Stimulated activated naive CD8-positive, alpha-beta T cell treated with anti-CD3 and anti-CD28 coated beads, Interleukin-15, Interleukin-2, amounts not matched to agents 100 ng/mL and 50 ng/mL, for 24 hours (primary cell): ENCODE measurements around the gene TBC1D21.

Source experiments
- H3K27ac Mint-ChIP-seq: one replicate; pipeline ENCODE4 v1.8.0; 2021; ENCODE audit warnings: mild to moderate bottlenecking, mixed read lengths
- H3K27me3 Mint-ChIP-seq: one replicate; pipeline ENCODE4 v1.8.0; 2021; ENCODE audit warnings: mixed read lengths
- H3K36me3 Mint-ChIP-seq: one replicate; pipeline ENCODE4 v1.8.0; 2021; ENCODE audit warnings: low read depth, mixed read lengths
- H3K4me1 Mint-ChIP-seq: one replicate; pipeline ENCODE4 v1.8.0; 2021; ENCODE audit warnings: low read depth, mixed read lengths
- H3K4me3 Mint-ChIP-seq: one replicate; pipeline ENCODE4 v1.8.0; 2021; ENCODE audit warnings: mild to moderate bottlenecking, mixed read lengths
- H3K9me3 Mint-ChIP-seq: one replicate; pipeline ENCODE4 v1.8.0; 2021; ENCODE audit warnings: mixed read lengths

TBC1D21 gene

DNA sequence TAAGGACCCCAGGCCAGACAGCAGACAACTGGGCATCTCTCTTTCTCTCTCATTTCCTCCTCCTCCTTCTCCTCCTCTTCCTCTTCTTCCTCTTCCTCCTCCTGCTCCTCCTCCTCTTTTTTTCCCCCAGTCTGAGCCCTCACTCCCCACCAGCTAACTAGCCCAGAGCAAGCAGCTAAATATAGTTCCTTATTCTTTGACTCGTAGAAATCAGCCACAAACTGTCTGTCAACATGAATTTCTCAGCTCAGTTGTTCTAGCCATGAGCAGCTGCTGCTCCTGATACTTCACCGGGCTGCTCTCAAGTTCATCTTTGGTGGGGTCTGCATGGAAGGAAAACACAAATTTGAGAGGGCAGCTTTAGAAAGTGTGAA lies 33.7 kb downstream of the TBC1D21 start:
- Mint-ChIP-seq H3K4me3 (no peak overlapping the region), H3K27me3 (no peaks in the 10 kb centered on the region), H3K9me3 (no peaks in the 10 kb centered on the region), H3K36me3 (no peaks in the 10 kb centered on the region), H3K27ac (no peak overlapping the region), H3K4me1 (no peaks in the 10 kb centered on the region)

DNA sequence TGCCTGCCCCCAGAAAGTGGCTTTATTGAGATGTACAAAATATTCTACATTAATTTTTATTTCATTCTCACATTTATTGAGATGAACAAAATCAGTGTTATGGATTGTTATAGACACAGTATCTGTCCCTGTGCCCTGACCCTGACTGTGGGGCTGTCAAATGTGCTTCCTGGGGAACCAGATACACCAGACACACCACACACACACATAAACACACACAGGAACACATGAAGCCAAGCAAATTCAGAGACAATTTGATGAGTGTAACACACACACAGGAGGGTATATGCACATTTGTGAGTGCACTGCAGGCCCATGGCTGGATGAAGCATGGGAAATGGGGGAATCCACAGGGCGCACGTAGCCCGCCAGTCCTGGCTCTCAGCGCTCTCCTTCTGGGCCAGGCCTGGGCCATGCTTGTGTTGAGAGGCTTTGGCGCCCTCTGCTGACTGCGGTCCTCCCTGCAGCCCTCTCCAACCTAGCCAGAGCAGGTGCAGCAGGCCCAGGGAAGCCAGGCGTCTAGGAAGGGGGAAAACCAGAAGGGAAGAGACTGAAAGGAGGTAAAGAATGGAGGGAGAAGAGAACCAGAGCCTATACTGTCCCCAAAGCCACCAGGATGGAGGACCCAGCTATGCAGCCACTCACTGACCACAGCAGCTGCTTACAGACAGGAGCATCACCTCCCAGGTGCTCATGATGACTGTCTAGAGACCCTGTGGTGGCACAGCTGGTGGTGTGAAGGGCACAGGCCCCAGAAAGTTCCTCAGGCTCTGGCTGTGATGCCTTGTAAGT lies 34.9 kb downstream of the TBC1D21 start:
- no peak overlapping the region for H3K4me3 Mint-ChIP-seq
- H3K27me3 Mint-ChIP-seq, result no peaks in the 10 kb centered on the region
- no peaks in the 10 kb centered on the region for H3K36me3 Mint-ChIP-seq
- no peaks in the 10 kb centered on the region for H3K4me1 Mint-ChIP-seq
- H3K27ac Mint-ChIP-seq, result no peak overlapping the region
- H3K9me3 Mint-ChIP-seq, result no peaks in the 10 kb centered on the region

DNA sequence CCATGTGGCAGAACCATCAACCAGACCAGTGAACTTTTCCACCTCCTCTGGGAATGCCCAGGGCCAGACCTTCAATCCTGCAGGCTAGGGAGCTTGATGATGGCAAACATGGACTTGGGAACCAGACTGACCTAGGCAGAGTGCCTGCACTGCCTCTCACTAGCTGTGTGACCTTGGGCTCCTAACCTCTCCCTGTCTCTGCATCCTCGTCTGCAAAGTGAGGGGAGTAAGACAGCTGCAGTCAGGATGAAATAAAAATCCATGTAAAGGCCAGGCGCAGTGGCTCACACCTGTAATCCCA lies 35.4 kb downstream of the TBC1D21 start:
- no peak overlapping the region for H3K4me3 Mint-ChIP-seq
- no peak overlapping the region for H3K27ac Mint-ChIP-seq
- no peaks in the 10 kb centered on the region for H3K27me3 Mint-ChIP-seq

DNA sequence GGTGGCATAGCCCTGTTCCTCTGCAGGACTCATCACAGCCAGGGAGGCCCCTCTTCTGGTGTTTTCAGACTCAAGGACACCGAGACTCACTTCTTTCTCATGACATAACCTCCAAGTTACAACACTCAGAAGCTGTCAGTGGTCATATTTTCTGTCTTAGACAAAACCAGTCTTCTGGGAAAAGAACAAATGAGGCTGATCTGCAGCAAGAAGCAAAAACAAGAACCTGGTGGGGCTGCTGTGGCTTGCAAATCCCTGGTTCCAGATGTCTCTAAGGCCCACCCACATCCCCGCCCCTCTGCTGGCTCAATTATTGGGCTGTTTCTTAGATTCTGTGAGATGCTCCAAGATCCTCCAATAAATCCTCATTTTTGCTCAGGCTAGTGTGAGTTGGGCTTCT lies 36.3 kb downstream of the TBC1D21 start:
- H3K4me1 Mint-ChIP-seq, result no peaks in the 10 kb centered on the region
- H3K36me3 Mint-ChIP-seq, result no peaks in the 10 kb centered on the region
- H3K27ac Mint-ChIP-seq, result no peak overlapping the region
- no peaks in the 10 kb centered on the region for H3K27me3 Mint-ChIP-seq
- no peaks in the 10 kb centered on the region for H3K9me3 Mint-ChIP-seq
- H3K4me3 Mint-ChIP-seq, result no peak overlapping the region

More for the DNA sequence above, 35.4 kb downstream of the TBC1D21 start:
- no peaks in the 10 kb centered on the region for H3K9me3 Mint-ChIP-seq
- H3K36me3 Mint-ChIP-seq, result no peaks in the 10 kb centered on the region
- H3K4me1 Mint-ChIP-seq, result no peaks in the 10 kb centered on the region

DNA sequence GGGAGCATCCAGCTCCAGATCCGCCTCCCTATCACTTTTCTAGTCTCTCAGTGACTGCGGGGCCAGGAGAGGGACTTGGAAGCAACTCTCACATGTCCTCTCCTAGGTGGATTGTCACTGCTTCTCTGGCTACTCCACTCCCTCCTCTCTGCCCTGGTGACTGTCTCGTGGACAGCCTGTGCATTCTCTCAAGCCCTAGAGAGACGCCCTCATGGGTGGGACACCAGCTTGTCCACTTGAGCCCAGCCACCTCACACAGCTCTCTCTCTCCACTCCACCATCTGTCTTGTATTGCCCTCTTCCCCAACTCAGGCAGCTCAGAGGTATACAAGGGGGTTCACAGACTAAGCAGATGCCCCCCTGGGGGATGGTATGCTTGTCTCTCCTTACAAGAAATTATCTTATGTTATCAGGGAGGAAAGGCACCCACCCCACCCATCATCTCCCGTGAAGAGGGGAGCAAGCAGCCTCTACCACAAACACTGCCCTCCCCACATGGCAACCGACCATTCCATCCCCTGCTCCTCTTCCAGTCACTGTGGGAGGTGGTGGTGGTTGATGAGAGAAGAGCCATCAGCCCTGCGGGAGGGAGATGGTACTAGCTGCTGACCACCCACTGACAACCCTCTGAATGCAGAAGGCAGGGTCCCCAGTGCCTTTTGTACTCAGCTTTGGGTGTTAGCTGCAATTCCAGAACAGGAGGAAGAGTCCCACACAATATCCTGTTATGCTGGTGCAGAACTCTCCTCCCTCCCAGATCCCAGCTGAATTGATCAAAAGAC lies 37.3 kb downstream of the TBC1D21 start:
- Mint-ChIP-seq H3K36me3 (no peaks in the 10 kb centered on the region), H3K9me3 (no peaks in the 10 kb centered on the region), H3K4me3 (no peak overlapping the region), H3K27me3 (no peaks in the 10 kb centered on the region), H3K4me1 (peaks cover 5% of the 10 kb centered on the region), H3K27ac (no peak overlapping the region)

DNA sequence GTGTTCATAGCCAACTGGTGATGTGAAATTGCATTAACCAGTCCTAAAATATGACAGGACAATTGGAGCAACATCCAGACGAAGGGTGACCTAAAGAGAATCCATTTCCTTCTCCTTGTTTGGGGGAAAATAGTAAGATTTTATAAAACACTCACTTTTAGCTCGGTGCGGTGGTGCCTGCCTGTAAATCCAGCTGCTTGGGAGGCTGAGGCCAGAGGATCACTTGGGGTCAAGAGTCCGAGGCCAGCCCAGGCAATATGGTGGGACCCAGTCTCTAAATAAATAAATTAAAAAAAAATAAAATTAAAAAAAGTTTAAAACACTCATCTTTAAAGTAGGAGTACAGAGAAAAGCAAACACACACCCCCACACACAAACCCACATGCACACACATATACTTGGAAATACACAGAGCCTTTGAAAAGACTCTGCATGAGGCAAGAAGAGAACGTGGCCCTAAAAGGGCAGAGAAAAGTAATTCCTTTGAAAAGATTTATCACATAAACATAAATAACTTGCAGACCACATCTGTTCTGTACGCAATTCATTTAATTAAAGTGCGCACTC lies 38.7 kb downstream of the TBC1D21 start:
- Mint-ChIP-seq H3K27ac (no peak overlapping the region), H3K4me3 (no peak overlapping the region), H3K36me3 (no peaks in the 10 kb centered on the region), H3K9me3 (no peaks in the 10 kb centered on the region), H3K27me3 (no peaks in the 10 kb centered on the region), H3K4me1 (peaks cover 5% of the 10 kb centered on the region)

DNA sequence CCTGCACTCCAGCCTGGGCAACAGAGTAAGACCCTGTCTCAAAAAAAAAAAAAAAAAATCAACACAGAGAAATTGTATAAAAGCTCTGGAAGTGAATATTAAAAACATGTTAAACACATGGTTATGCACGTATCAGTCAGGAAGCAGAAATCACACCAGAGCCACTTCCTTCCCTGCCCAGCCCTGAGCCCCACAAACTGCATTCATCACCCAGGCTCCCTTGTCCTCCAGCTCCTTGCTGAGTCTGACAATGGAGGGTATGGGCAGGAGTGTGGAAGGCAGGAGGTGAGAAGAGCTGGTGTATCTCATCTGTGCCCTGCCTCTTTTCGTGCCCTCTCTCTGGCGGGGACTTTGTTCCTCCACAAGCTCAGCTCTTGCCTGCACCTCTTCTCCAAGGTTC lies 40.8 kb downstream of the TBC1D21 start:
- peaks cover 5% of the 10 kb centered on the region for H3K4me1 Mint-ChIP-seq
- H3K4me3 Mint-ChIP-seq, result no peak overlapping the region
- H3K9me3 Mint-ChIP-seq, result peaks cover 10% of the 10 kb centered on the region
- no peak overlapping the region for H3K27ac Mint-ChIP-seq
- H3K27me3 Mint-ChIP-seq, result no peaks in the 10 kb centered on the region
- H3K36me3 Mint-ChIP-seq, result peaks cover 17% of the 10 kb centered on the region

DNA sequence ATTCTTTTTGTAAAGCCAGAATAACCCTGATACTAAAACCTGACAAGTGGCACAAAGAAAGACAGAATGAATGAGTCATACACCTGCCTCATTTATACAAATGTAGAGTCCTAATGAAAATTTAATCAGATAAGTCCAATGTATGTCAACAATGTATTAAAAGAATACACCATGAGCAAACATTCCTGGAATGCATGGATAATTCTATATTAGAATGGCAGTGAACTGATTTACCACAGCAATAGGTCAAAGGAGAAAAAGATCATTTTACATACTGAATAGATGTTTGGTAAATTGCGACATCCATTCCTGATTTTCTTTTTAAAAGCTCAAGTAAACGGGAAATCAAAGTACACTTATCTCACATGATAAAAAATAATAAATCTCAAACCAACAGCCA lies 41.7 kb downstream of the TBC1D21 start:
- Mint-ChIP-seq H3K4me1 (peaks cover 5% of the 10 kb centered on the region), H3K4me3 (no peak overlapping the region), H3K27me3 (no peaks in the 10 kb centered on the region), H3K27ac (no peak overlapping the region), H3K9me3 (peaks cover 10% of the 10 kb centered on the region), H3K36me3 (peaks cover 17% of the 10 kb centered on the region)

DNA sequence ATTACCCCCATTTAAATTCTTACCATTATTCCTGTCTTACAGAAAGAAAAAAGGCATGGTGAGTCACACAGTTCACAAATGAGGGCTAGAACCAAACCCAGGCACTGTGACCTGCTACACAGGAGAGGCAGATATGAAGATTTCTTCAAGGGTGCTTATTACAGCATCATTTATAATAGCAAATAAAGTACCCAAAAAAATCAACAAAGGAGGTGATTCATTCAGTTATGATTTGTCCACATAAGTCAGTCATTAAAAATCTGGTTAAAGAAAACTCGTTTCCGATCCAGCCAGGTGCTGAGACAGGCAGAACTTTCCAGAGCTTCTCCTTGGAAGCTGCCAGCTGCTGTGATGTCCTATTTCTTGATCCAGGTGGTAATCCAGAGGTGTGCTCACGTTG lies 45.4 kb downstream of the TBC1D21 start:
- Mint-ChIP-seq H3K27ac (no peak overlapping the region), H3K4me3 (no peak overlapping the region), H3K27me3 (no peaks in the 10 kb centered on the region), H3K4me1 (peaks cover 22% of the 10 kb centered on the region), H3K36me3 (peaks cover 17% of the 10 kb centered on the region), H3K9me3 (peaks cover 10% of the 10 kb centered on the region)

DNA sequence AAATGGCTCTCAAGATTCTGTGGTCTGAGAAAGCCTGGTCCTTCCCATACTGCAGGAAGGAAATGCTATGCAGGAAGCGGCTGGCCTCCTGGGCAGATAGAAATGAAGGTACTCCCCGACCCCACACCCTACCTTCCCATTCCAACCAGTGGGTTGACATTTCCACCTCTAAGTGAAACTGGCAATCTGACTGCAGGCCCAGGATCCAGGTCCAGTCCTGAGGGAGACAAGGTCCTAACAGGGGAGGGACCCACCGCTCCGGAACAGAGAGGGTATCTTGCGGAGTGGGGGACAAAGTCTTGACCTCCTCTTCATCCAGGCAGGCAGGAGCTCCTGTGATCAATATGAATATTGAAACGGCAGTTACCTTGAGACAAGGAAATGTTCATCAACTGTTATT lies 46.3 kb downstream of the TBC1D21 start:
- no peaks in the 10 kb centered on the region for H3K27me3 Mint-ChIP-seq
- peaks cover 17% of the 10 kb centered on the region for H3K36me3 Mint-ChIP-seq
- no peak overlapping the region for H3K27ac Mint-ChIP-seq
- H3K4me1 Mint-ChIP-seq, result peaks cover 31% of the 10 kb centered on the region
- H3K4me3 Mint-ChIP-seq, result no peak overlapping the region
- peaks cover 10% of the 10 kb centered on the region for H3K9me3 Mint-ChIP-seq

DNA sequence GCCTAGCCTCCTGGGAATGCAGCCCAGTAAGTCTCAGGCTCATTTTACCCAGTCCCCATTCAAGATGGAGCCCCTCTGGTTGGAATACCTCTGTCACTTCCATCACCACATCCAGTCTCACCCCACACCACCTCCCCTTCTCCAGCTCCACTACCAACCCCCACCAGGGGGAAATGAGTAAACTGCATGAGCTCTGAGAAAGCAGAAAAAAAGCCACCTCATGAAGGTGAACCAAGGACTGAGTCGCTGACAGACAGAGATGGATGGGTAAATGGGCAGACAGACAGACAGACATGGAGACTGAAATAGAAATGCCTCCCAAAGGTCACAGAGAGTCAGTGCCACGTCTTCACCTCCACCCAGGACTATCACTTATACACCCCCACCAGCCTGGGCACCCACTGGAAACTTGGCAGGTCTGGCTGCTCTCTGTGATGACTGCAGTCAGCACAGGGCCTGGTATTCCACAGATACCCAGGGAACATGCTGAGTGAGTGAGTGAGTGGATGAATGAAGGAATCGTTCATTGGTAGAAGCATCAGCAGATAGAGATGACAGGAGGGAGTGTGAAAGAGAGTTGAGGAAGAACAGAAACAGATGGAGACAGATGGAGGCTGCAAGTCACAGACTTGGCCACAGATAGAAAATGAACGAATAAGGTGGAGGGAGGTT lies 48.0 kb downstream of the TBC1D21 start:
- Mint-ChIP-seq H3K27ac (peak overlapping the region; percentile 2), H3K9me3 (peaks cover 10% of the 10 kb centered on the region), H3K36me3 (peaks cover 17% of the 10 kb centered on the region), H3K4me1 (peaks cover 38% of the 10 kb centered on the region), H3K4me3 (no peak overlapping the region), H3K27me3 (no peaks in the 10 kb centered on the region)

DNA sequence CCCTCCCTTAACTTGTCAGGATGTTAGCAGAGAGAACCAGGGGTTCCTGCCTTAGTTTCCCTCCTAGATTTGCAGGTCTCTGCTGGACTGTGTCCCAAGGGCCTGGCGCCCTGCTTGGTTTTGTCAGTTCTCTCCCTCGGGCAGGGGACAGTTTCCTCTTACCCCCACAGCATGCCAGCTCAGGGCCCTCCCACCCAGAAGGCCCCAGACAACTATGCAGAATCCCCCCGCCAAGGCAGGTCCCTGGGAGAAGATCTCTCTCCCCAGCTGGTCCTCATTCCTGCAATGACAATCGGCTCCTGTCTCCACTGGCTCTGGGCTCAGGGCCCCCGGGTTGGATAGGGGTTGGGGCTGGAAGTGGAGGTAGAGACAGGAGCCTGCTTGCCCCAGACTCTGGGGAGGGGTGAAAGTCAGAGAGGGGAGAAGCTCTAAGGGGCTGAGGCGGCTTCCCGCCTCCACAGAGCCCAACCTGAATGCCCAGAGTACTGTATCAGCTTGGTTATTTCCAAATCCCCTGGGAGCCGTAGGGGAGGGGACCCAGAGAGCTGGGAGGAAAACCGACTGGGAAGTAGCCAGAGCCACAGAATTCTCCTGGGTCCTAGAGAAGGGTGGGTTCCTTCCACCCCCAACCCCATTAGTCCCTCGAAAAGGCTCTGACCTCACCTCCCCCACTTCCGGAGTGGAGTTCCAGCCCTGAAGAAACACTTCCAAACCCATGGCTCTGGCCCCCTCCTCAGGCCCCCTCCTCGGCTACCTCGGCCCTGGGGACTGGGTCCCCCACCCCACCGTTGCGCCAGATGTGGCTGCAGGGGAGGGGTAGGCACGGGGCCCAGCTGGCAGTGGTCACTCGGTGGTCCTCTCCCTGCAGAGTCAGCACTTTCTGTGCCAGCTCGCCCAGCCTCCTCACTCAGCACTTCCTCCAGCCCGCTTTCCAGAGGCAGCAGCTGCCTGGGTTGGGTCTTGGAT lies 49.1 kb downstream of the TBC1D21 start:
- H3K9me3 Mint-ChIP-seq, result peaks cover 10% of the 10 kb centered on the region
- peaks cover 14% of the 10 kb centered on the region for H3K36me3 Mint-ChIP-seq
- peaks cover 38% of the 10 kb centered on the region for H3K4me1 Mint-ChIP-seq
- H3K27ac Mint-ChIP-seq, result no peak overlapping the region
- H3K4me3 Mint-ChIP-seq, result no peak overlapping the region
- no peaks in the 10 kb centered on the region for H3K27me3 Mint-ChIP-seq

DNA sequence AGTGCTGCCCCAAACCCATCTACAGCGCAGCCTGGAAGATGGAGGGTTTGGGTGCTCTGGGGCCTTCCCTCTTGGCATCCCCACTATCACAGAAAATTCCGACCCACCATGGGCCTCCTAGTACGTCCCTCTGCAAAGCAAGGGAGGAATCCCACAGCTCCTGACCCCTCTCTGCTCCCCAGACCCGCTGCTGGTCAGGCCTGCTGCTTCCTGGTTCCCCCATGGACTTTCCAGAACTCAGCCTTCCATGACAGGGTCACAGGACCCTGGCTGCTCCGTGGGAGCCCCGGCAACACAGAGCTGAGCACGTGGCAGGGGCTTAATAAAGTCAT lies 49.8 kb downstream of the TBC1D21 start:
- H3K4me3 Mint-ChIP-seq, result no peak overlapping the region

DNA sequence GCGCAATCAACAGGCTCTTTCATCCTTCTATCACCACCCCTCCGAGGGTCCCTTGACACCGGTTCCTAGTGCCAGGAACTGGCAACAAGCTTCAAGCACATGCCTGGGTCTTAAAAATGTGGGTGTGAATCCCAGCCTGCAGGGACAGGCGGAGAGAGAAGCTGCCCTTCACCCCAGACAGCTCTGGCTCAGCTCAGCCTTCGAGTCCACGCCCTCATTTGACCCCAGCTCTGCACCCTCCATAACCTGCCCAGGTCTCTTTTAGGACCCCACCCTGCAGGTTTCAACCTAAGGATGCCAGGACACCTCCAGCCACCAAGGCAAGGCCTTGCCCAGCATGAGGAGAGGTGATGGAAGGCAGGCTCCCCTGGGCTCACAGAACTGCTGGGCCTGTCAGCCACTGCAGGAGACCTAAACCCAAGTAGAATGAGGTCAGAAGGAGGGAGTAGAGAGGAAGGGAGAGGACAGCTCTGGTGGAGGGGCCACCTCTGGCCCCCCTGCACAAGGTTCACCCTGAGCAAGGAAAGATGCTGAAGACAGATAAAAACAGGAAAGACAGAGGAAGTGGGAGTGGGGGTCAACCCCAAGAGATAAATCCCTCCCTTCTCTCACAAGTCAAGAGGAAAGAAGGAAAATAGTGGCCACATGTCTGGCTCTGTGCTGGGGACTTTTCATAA lies 50.3 kb downstream of the TBC1D21 start:
- Mint-ChIP-seq H3K4me3 (peak overlapping the region; percentile 37), H3K27ac (peak overlapping the region; percentile 88), H3K9me3 (peaks cover 5% of the 10 kb centered on the region), H3K4me1 (peaks cover 43% of the 10 kb centered on the region), H3K27me3 (peaks cover 3% of the 10 kb centered on the region), H3K36me3 (peaks cover 5% of the 10 kb centered on the region)

More for the DNA sequence above, 49.8 kb downstream of the TBC1D21 start:
- Mint-ChIP-seq H3K27me3 (peaks cover 1% of the 10 kb centered on the region), H3K4me1 (peaks cover 39% of the 10 kb centered on the region), H3K9me3 (peaks cover 6% of the 10 kb centered on the region), H3K27ac (no peak overlapping the region), H3K36me3 (peaks cover 8% of the 10 kb centered on the region)
